GM19467 (cell line): Measurements from ENCODE around the gene ABCA5.
"Not testable (repeated sequence)": the region's sequence is repeated elsewhere in the genome, so short reads cannot be mapped to it uniquely, and the experiment has no call there.

Experiments
- ATAC-seq: cut with Tn5 transposase; IDR thresholded peaks from one replicate; pipeline ENCODE4 v1.9.1; 2021; ENCODE audit warnings: mild to moderate bottlenecking, moderate library complexity; ENCODE audit not compliant: unreplicated experiment

ABCA5 gene

GRCh38 chr17:69333561-69333960, 6.6 kb upstream of the ABCA5 start:
- no peak for ATAC-seq

GRCh38 chr17:69331756-69332155, 4.8 kb upstream of the ABCA5 start:
- no peak for ATAC-seq

DNA sequence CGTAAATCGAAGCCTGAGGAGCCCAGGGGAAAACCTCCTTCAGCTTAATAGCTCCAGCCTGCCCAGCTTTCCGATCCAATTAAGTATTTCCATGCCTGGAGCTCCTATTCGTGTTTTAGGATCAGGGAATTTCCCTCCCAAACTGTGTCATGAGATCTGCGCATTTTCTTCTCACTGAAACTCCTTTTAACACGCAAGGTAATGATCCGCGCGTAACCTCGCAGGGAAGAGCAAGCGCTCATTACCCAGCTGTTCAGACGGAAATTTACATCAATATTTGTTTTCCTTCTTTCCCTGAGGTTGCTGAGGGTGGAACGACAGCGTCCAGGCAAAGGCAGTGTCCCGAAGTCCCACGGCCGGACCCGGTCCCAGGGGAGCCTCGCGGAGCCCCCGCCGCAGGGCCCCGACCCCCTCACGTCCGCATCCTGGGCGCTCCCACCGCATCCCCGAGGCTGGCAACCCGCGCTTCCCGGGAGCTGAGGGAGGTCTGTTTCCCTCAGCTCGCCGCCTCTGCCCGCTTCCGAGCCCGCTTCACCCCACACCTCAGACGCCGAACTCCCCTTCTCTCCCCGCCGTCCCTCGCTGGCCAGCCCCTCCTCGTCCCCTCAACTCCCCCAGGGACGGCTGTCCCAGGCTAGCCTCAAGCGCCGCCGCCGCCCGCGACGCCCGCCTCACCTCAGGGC, 415 bp downstream of the ABCA5 start:
- ATAC-seq, result no peak

DNA sequence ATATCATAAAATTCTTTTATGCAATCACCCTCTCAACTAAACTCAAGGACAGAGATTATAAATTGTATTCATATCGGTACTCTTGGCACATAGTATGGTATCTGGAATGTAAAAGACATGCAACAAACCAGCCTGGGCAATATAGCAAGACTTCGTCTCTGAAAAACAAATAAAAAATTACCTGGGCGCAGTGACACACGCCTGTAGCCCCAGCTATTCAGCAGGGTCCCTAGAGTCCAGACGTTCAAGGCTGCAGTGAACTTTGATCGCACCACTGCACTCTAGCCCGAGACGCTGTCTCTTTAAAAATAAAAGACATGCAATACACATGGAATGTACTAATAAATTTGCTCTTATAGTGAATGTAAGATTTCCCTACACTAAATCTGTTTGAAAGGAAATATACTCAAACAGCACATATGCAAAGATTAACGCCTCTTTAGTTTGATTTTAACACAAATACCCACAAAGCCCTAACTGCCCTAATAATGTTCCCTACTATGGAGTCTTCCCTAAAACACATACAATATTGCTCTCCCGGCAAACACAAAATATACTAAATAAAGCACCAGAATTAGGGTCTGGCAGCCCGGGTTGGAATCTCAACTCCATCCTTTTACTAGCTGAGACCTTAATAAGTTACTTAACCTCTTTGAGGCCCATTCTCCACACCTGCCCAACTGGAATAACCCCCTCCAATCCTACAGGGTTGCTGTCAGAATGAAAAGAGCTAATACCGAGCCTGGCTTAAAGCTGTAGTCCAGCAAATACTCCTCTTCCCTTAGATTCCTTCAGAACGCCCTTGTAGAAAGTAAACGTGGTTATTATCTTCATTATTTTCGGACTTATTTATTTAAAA, 1.2 kb downstream of the ABCA5 start:
- ATAC-seq, result no peak

DNA sequence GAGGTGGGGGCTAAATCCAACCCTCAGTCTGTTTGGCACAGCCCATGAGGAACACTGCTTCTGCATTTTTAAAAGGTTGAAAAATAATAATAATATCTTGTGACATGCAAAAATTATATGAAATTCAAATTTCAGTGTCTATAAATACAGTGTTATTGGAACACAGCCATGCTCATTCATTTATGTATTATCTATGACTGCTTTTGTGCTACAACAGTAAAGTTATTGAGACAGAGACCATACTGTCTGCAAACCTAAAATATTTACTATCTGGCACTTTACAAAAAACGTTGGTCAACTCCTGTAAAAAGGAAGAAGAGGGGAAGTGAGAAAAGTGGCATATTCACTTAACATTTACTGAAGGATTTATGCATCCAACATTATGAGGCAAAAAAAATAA, 3.1 kb downstream of the ABCA5 start:
- ATAC-seq, result no peak

- ATAC-seq, result no peak
Measured at GRCh38 chr17:69320908-69321238, 6.1 kb downstream of the ABCA5 start.

- ATAC-seq, result no peak
Measured at GRCh38 chr17:69320210-69320907, 6.6 kb downstream of the ABCA5 start.

GRCh38 chr17:69317625-69318024, 9.3 kb downstream of the ABCA5 start:
- ATAC-seq, result no peak

DNA sequence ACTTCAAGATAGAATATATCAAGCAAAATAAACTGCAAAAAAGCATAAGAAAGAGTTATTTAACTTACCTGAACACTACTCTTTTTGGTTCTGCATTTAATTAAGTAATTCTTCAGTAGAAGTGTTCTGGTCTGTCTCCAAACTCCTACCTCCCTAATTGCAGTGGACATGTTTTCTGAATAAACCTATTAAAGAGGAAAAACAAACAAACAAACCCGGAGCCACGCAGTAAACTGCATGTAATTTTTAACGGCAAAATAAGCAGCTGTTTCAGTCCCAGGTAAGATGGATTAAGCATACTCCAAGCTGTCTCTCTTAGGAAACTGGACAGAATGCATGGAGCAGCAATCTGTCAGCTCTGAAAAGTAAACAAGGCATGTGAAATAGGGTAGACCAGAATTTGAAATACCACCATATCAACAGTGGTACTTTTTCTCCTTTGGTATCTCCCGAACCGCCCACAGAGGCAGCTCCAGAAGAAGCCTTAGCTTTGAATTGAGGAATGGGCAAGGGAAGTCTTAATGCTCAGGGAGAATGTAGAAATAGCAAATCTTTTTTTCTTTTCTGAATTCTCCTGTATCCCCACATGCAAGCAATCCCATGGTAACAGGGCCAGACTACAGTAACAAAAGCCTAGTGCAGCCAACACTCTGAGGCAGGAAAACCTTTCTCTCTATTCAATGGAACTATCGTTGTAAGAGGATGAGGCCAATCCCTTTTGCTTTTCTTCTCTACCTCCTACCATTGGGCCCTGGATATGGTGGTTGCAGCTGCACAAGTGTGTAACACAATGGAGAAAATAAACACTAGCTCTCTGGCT, 12.5 kb downstream of the ABCA5 start:
- ATAC-seq, result no peak

GRCh38 chr17:69305177-69305576, 21.8 kb downstream of the ABCA5 start:
- no peak for ATAC-seq

GRCh38 chr17:69302682-69303081, 24.3 kb downstream of the ABCA5 start:
- ATAC-seq, result no peak

DNA sequence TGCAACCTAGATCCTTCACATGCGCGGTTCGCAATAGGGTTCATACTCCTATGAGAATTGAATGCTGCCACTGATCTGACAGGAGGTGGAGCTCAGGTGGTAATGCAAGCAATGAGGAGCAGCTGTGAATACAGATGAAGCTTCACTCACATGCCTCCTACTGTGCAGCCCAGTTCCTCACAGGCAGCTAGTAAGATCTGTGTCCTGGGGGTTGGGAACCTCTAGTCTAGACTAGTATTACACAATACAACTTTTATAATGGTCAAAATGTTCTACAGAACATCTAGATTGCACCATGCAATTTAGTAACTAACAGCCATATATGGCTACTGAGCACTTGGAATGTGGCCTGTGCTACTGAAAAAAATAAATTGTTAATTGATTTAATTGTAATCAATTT, 26.7 kb downstream of the ABCA5 start:
- no peak for ATAC-seq

GRCh38 chr17:69298120-69298722, 28.7 kb downstream of the ABCA5 start:
- not testable (repeated sequence) for ATAC-seq

DNA sequence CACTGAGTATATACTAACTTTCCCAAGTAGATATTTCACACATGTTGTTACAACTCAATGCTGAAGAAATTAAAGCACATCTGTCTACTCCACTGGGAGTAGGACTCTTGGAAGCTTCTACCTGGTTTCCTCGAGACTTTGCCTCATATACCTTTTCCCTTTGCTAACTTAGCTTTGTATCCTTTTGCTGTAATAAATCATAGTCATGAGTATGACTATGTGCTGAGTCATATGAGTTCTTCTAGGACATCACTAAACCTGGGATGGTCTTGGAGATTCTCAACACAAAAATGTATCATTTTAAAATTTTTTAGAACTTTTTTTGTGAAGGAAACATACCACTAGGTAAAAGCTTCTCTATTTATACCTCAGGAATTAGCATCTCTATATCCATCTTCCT, 39.8 kb downstream of the ABCA5 start:
- ATAC-seq, result no peak

DNA sequence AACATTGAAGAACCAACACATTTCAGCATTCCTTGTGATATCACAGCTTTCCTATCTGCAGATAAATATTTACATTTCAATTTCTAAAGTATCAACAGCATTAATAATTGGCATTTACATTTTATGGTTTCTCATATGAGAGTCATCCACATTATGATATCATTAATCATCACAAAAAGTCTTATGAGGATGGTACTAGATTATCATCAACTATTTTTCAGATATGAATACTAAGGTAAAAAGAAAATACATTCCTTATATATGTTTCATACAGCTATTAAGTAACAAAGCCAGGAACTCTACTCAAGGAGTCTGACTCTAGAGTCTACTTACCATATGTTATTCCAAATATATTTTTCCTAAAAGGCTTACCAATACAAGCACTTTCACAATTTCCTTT, 40.7 kb downstream of the ABCA5 start:
- no peak for ATAC-seq

DNA sequence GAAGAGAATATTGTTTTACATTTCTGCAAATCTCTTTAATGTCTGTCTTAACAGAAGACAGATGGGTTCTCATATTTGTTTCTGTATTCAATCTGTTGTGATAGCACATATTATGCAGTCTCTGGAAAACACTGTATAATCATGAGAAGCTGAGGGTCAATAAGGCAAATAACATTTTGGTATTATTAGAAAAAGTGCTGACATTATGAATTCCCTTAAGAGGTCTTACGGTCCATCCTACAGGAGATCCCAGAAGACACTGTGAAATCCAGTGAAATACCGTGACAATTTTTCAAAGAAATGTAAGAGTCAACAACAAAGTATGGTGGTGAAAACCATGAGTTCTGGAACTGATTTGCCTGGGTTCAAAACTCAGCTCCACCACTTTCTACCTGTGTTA, 42.3 kb downstream of the ABCA5 start:
- ATAC-seq, result no peak

GRCh38 chr17:69282002-69282401, 44.9 kb downstream of the ABCA5 start:
- no peak for ATAC-seq

- not testable (repeated sequence) for ATAC-seq
Measured at GRCh38 chr17:69276279-69276678, 50.7 kb downstream of the ABCA5 start.

DNA sequence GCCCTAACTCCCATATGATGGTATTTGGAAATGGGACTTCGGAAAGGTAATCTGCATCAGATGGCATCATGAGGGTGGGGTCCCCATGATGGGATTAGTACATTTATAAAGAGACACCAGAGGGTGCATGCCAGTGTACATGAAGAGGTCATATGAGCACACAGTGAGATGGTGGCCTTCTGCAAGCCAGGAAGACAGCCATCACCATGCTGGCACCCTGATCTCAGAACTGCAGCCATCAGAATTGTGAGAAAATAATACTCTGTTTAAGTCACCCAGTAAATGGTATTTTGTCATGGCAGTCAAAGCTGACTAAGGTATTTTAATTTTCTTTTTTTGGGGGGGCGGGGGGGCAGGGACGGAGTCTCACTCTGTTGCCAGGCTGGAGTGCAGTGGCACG, 51.2 kb downstream of the ABCA5 start:
- ATAC-seq, result no peak

GRCh38 chr17:69271023-69271422, 55.9 kb downstream of the ABCA5 start:
- no peak for ATAC-seq
